Endothelial cell of hepatic sinusoid (primary cell): ENCODE results near the gene NBR1.
"Not testable (repeated sequence)": the region's sequence is repeated elsewhere in the genome, so short reads cannot be mapped to it uniquely, and the experiment has no call there.

ENCODE experiments used
- in situ Hi-C: cut with HindIII; loops from 2 replicates; pipeline ENCODE4 v1.10.0; 2017; ENCODE audit warnings: low sequenced_read_pairs

The NBR1 gene

GRCh38 chr17:43213545-43213944 is 42.5 kb downstream of the NBR1 start:
- in situ Hi-C loops: no loop called here

GRCh38 chr17:43215341-43215740 is 44.3 kb downstream of the NBR1 start:
- in situ Hi-C loops: no loop called here

- in situ Hi-C loops: no loop called here
Observed at GRCh38 chr17:43216369-43216761, 45.4 kb downstream of the NBR1 start.

- in situ Hi-C loops: no loop called here
Observed at GRCh38 chr17:43216762-43217613, 46.0 kb downstream of the NBR1 start.

GRCh38 chr17:43217614-43218087 is 46.6 kb downstream of the NBR1 start:
- in situ Hi-C loops: no loop called here

GRCh38 chr17:43219001-43219400 is 48.0 kb downstream of the NBR1 start:
- in situ Hi-C loops: no loop called here

- in situ Hi-C loops: no loop called here
Observed at GRCh38 chr17:43219746-43220380, 48.8 kb downstream of the NBR1 start.

- in situ Hi-C loops: no loop called here
Observed at GRCh38 chr17:43220511-43221125, 49.6 kb downstream of the NBR1 start.

GRCh38 chr17:43224146-43224705 is 53.2 kb downstream of the NBR1 start:
- in situ Hi-C loops: no loop called here

- in situ Hi-C loops: no loop called here
Observed at GRCh38 chr17:43226393-43226792, 55.4 kb downstream of the NBR1 start.

- in situ Hi-C loops: not testable (repeated sequence)
Observed at GRCh38 chr17:43228020-43228782, 57.2 kb downstream of the NBR1 start, which contains the start of gene CCDC200. Gene CCDC200 (minus strand): TSS chr17:43228623. CDS start chr17:43228554, 69 bp downstream.

- in situ Hi-C loops: not testable (repeated sequence)
Observed at GRCh38 chr17:43231205-43232020, 60.4 kb downstream of the NBR1 start.

- in situ Hi-C loops: not testable (repeated sequence)
Observed at GRCh38 chr17:43232021-43232699, 61.1 kb downstream of the NBR1 start.

- in situ Hi-C loops: not testable (repeated sequence)
Observed at GRCh38 chr17:43233263-43233662, 62.2 kb downstream of the NBR1 start.

GRCh38 chr17:43233877-43234276 is 62.9 kb downstream of the NBR1 start, which contains the start of gene RNU2-1:
Gene RNU2-1 (minus strand): TSS chr17:43233977.
- in situ Hi-C loops: not testable (repeated sequence)

GRCh38 chr17:43239597-43239996 is 68.6 kb downstream of the NBR1 start:
- in situ Hi-C loops: not testable (repeated sequence)

- in situ Hi-C loops: not testable (repeated sequence)
Observed at GRCh38 chr17:43240596-43241352, 69.8 kb downstream of the NBR1 start.

GRCh38 chr17:43246456-43246855 is 75.4 kb downstream of the NBR1 start:
- in situ Hi-C loops: not testable (repeated sequence)
